Measurements from ENCODE around the gene INTS6. TPM values are rescaled to one million over a fixed set of nuclear protein-coding genes. Genes with fewer than 3 reads are reported as not detected.

Gene INTS6
- total RNA-seq, 4 donors from 2014 or later, result 22.4 to 35.0 (median 29.8) TPM

- H3K27me3 ChIP-seq, result no peaks in the 10 kb centered on the region
- no peak for ATAC-seq
- TF ChIP-seq EP300 (IDR thresholded peaks at IDR 0.05) (no peak), POLR2A (IDR thresholded peaks at IDR 0.05) (no peak), POLR2AphosphoS5 (IDR thresholded peaks at IDR 0.05) (no peak)
- TF ChIP-seq, protein P1, sequence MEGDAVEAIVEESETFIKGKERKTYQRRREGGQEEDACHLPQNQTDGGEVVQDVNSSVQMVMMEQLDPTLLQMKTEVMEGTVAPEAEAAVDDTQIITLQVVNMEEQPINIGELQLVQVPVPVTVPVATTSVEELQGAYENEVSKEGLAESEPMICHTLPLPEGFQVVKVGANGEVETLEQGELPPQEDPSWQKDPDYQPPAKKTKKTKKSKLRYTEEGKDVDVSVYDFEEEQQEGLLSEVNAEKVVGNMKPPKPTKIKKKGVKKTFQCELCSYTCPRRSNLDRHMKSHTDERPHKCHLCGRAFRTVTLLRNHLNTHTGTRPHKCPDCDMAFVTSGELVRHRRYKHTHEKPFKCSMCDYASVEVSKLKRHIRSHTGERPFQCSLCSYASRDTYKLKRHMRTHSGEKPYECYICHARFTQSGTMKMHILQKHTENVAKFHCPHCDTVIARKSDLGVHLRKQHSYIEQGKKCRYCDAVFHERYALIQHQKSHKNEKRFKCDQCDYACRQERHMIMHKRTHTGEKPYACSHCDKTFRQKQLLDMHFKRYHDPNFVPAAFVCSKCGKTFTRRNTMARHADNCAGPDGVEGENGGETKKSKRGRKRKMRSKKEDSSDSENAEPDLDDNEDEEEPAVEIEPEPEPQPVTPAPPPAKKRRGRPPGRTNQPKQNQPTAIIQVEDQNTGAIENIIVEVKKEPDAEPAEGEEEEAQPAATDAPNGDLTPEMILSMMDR (IDR thresholded peaks at IDR 0.05), result no peak
- H3K9me3 ChIP-seq, result no peaks in the 10 kb centered on the region
- H3K4me3 ChIP-seq, result no peak overlapping the region
- H3K36me3 ChIP-seq, result no peaks in the 10 kb centered on the region
- H3K4me1 ChIP-seq, result no peaks in the 10 kb centered on the region
- 34 to 50% methylated on average over 2 of the region's 2 CpGs for WGBS, 2 donors (ENCODE audit: low coverage in 1 of 2)
- no peak overlapping the region for H3K27ac ChIP-seq
Observed at GRCh38 chr13:51500687-51501086, 47.9 kb upstream of the INTS6 start.

DNA sequence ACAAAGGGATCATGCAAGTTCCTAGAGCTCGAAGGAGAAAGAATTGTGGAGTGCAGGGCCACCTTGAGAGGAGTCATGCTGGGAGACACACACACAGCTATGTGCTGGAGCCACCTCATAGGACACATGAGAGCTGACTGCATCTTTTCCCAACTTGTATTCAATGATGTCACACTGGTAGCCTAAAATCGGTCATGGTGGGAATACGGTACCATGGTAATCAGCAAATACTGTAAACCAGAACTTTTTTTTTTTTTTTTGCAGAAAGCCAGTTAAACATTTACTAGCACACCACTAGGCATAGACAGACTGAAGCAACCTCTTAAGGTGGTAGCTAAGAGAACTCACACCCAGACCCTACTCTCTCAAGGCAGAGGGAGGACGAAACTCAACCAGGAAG lies 47.0 kb upstream of the INTS6 start:
- no peak overlapping the region for H3K4me3 ChIP-seq
- 80 to 87% methylated on average over 1 to 4 of the region's 4 CpGs for WGBS, 2 donors (ENCODE audit: low coverage in 1 of 2)
- no peak overlapping the region for H3K27ac ChIP-seq
- TF ChIP-seq POLR2AphosphoS5 (IDR thresholded peaks at IDR 0.05), result no peak
- no peak for TF ChIP-seq EP300 (IDR thresholded peaks at IDR 0.05)
- TF ChIP-seq, protein P1 (IDR thresholded peaks at IDR 0.05), result no peak
- TF ChIP-seq POLR2A (IDR thresholded peaks at IDR 0.05), result no peak
- H3K36me3 ChIP-seq, result no peaks in the 10 kb centered on the region
- H3K9me3 ChIP-seq, result no peaks in the 10 kb centered on the region
- no peaks in the 10 kb centered on the region for H3K4me1 ChIP-seq
- H3K27me3 ChIP-seq, result no peaks in the 10 kb centered on the region
- no peak for ATAC-seq

DNA sequence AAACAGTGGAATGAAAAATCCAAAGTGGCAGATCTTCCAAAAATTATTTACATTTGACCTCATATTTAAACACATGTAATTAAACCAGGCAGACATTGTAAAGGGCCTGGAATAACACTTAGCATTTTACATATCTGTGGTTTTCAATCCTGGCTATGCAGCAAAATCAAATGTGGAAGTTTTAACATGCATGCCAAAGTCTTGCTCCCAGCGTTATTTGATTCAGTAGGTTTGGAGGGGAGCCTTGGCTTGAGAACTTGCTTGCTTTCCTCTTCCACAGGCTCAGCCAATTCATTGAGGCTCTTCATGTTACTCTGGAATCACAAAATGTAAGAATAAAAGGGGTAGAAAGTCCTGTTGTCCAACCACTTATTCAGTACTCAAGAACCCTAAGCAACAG lies 42.5 kb upstream of the INTS6 start:
- Histone ChIP-seq H3K9me3 (no peaks in the 10 kb centered on the region), H3K27ac (no peak overlapping the region), H3K36me3 (no peaks in the 10 kb centered on the region), H3K27me3 (no peaks in the 10 kb centered on the region), H3K4me3 (no peak overlapping the region), H3K4me1 (no peaks in the 10 kb centered on the region)
- WGBS, 2 donors (ENCODE audit: low coverage in 1 of 2), result 58 to 71% methylated on average over 1 of the region's 1 CpG
- TF ChIP-seq, protein P1 (IDR thresholded peaks at IDR 0.05), result no peak
- TF ChIP-seq POLR2AphosphoS5 (IDR thresholded peaks at IDR 0.05) (no peak), POLR2A (IDR thresholded peaks at IDR 0.05) (no peak), EP300 (IDR thresholded peaks at IDR 0.05) (no peak)
- ATAC-seq, result no peak

- H3K27ac ChIP-seq, result no peak overlapping the region
Observed at GRCh38 chr13:51494156-51494555, 41.3 kb upstream of the INTS6 start.

GRCh38 chr13:51488212-51488611 lies 35.4 kb upstream of the INTS6 start:
- no peak for ATAC-seq
- Histone ChIP-seq H3K4me1 (no peaks in the 10 kb centered on the region), H3K9me3 (no peaks in the 10 kb centered on the region), H3K36me3 (no peaks in the 10 kb centered on the region), H3K4me3 (no peak overlapping the region), H3K27me3 (no peaks in the 10 kb centered on the region), H3K27ac (no peak overlapping the region)
- TF ChIP-seq EP300 (IDR thresholded peaks at IDR 0.05), result no peak
- TF ChIP-seq POLR2AphosphoS5 (IDR thresholded peaks at IDR 0.05), result no peak
- TF ChIP-seq POLR2A (IDR thresholded peaks at IDR 0.05), result no peak
- TF ChIP-seq, protein P1 (IDR thresholded peaks at IDR 0.05), result no peak
- 83 to 90% methylated on average over 2 of the region's 2 CpGs for WGBS, 2 donors (ENCODE audit: low coverage in 1 of 2)

More at GRCh38 chr13:51494156-51494555, 41.3 kb upstream of the INTS6 start:
- Histone ChIP-seq H3K4me1 (no peaks in the 10 kb centered on the region), H3K27me3 (no peaks in the 10 kb centered on the region), H3K9me3 (no peaks in the 10 kb centered on the region), H3K4me3 (no peak overlapping the region), H3K36me3 (no peaks in the 10 kb centered on the region)
- ATAC-seq, result no peak
- TF ChIP-seq, protein P1 (IDR thresholded peaks at IDR 0.05), result no peak
- TF ChIP-seq EP300 (IDR thresholded peaks at IDR 0.05) (no peak), POLR2AphosphoS5 (IDR thresholded peaks at IDR 0.05) (no peak), POLR2A (IDR thresholded peaks at IDR 0.05) (no peak)
